BJ (cell line): ENCODE data around the gene TLX3. TPM values are rescaled to one million over a fixed set of nuclear protein-coding genes. Genes with fewer than 3 reads are reported as not detected.
"Not testable (repeated sequence)": the region's sequence is repeated elsewhere in the genome, so short reads cannot be mapped to it uniquely, and the experiment has no call there.

Source experiments
- CTCF ChIA-PET: fragments of 350-600 bp; formaldehyde crosslinking; extraction: SDS; loops from one replicate; lab custom pipeline; 2021; ENCODE audit warnings: antibody characterized with exemption, inconsistent platforms; lab: Yijun Ruan, JAX
- POLR2A ChIA-PET: fragments of 300-600 bp; sonication (Branson Sonifier 250); formaldehyde crosslinking; extraction: SDS; loops from one replicate; lab custom pipeline; 2021; ENCODE audit warnings: antibody characterized with exemption; lab: Charles Lee
- DNase-seq: peaks from one replicate; pipeline ENCODE4 v3.0.0-alpha.2; 2011; ENCODE audit warnings: low read depth
- H3K27me3 ChIP-seq: 2 replicates; pipeline ENCODE4 v1.6.0; 2011; ENCODE audit warnings: low read length; ENCODE audit not compliant: control insufficient read depth, insufficient read depth
- H3K36me3 ChIP-seq: 2 replicates; pipeline ENCODE4 v1.5.1; 2011; ENCODE audit warnings: low read length; ENCODE audit not compliant: control insufficient read depth, insufficient read depth
- H3K4me3 ChIP-seq: 2 replicates; pipeline ENCODE4 v1.5.1; 2011; ENCODE audit warnings: low read depth, mild to moderate bottlenecking, control low read depth, low read length
- CTCF ChIP-seq: IDR thresholded peaks from 2 replicates; pipeline ENCODE4 v1.5.1; 2011; ENCODE audit warnings: low read depth, mild to moderate bottlenecking, control low read depth, inconsistent platforms, low read length, moderate library complexity; ENCODE audit not compliant: insufficient read depth
- polyA plus RNA-seq: library from polyadenylated mRNA; depleted of rRNA; stranded (reverse); fragments of >200 nt; gene quantifications from 2 replicates; pipeline ENCODE4 v1.2.3, GENCODE V29; 2011

TLX3 gene
- polyA plus RNA-seq, 1 experiment, result not detected

- no peak for DNase-seq
- Histone ChIP-seq H3K27me3 (no peaks in the 10 kb centered on the region), H3K36me3 (no peaks in the 10 kb centered on the region; the same call in 1 of the 2 replicates), H3K4me3 (no peak overlapping the region)
- CTCF ChIA-PET, result interaction anchor here (1.6 to 2.3 kb wide), 2 partner anchors 10 to 88 kb away, joined by 4 to 7 read pairs; no protein-coding TSS in a partner anchor
- POLR2A ChIA-PET, result no interaction called here
- TF ChIP-seq CTCF, result no peak
Observed at GRCh38 chr5:171295299-171295698, 13.7 kb upstream of the TLX3 start.

GRCh38 chr5:171295801-171296200 is 13.2 kb upstream of the TLX3 start:
- DNase-seq, result no peak
- Histone ChIP-seq H3K4me3 (no peak overlapping the region), H3K36me3 (no peaks in the 10 kb centered on the region; the same call in 1 of the 2 replicates), H3K27me3 (no peaks in the 10 kb centered on the region)
- TF ChIP-seq CTCF, result no peak
- CTCF ChIA-PET, result interaction anchor here (1.6 to 2.3 kb wide), 2 partner anchors 9 to 88 kb away, joined by 4 to 7 read pairs; no protein-coding TSS in a partner anchor
- POLR2A ChIA-PET, result no interaction called here

GRCh38 chr5:171297941-171298340 is 11.1 kb upstream of the TLX3 start:
- POLR2A ChIA-PET, DNase-seq, H3K36me3 ChIP-seq, CTCF ChIA-PET, H3K27me3 ChIP-seq, H3K4me3 ChIP-seq: not testable (repeated sequence)

GRCh38 chr5:171299228-171299627 is 9.8 kb upstream of the TLX3 start:
- CTCF ChIA-PET, result no interaction called here

GRCh38 chr5:171299851-171300250 is 9.2 kb upstream of the TLX3 start:
- H3K4me3 ChIP-seq, result no peak overlapping the region
- H3K36me3 ChIP-seq, result no peaks in the 10 kb centered on the region; the same call in 1 of the 2 replicates
- ChIA-PET CTCF (interaction anchor here (1.6 kb wide), 2 partner anchors 12 to 36 kb away, joined by 3 read pairs; no protein-coding TSS in a partner anchor), POLR2A (no interaction called here)
- no peak for TF ChIP-seq CTCF
- H3K27me3 ChIP-seq, result peaks cover 2% of the 10 kb centered on the region
- DNase-seq, result no peak

More at GRCh38 chr5:171299228-171299627, 9.8 kb upstream of the TLX3 start:
- Histone ChIP-seq H3K4me3 (no peak overlapping the region), H3K27me3 (no peaks in the 10 kb centered on the region), H3K36me3 (no peaks in the 10 kb centered on the region; the same call in 1 of the 2 replicates)
- POLR2A ChIA-PET, result no interaction called here
- TF ChIP-seq CTCF, result no peak
- no peak for DNase-seq

- CTCF ChIA-PET, result interaction anchor here (1.6 kb wide), 2 partner anchors 11 to 36 kb away, joined by 3 read pairs; no protein-coding TSS in a partner anchor
- TF ChIP-seq CTCF, result no peak
- POLR2A ChIA-PET, result no interaction called here
- Histone ChIP-seq H3K27me3 (peaks cover 7% of the 10 kb centered on the region), H3K4me3 (no peak overlapping the region), H3K36me3 (no peaks in the 10 kb centered on the region; the same call in 1 of the 2 replicates)
- no peak for DNase-seq
Observed at GRCh38 chr5:171300358-171300757, 8.7 kb upstream of the TLX3 start.
